OCI-LY1 (cell line): Measurements from ENCODE around the gene DNAL4.
A peak's percentile ranks its signal among the peaks of the same experiment; 100 is the strongest.

ENCODE experiments used
- H2AFZ ChIP-seq: fragments of 200-600 bp; sonication (generic), shearing (Covaris generic); 2 replicates; pipeline ENCODE4 v1.6.0; 2014; ENCODE audit warnings: antibody characterized with exemption, mild to moderate bottlenecking, low read length
- H3F3A ChIP-seq: fragments of 200-600 bp; sonication (generic), shearing (Covaris generic); 2 replicates; pipeline ENCODE4 v1.6.0; 2014; ENCODE audit warnings: mild to moderate bottlenecking, antibody characterized with exemption, low read length, moderate library complexity; ENCODE audit not compliant: insufficient read depth
- H3K27ac ChIP-seq: fragments of 200-600 bp; sonication (generic); 2 replicates; pipeline ENCODE4 v1.5.1; 2014; ENCODE audit warnings: low read length, mixed run types, mild to moderate bottlenecking, low read depth; ENCODE audit not compliant: poor library complexity, severe bottlenecking
- H3K27me3 ChIP-seq: fragments of 200-600 bp; sonication (generic); 2 replicates; pipeline ENCODE4 v1.6.0; 2014; ENCODE audit warnings: antibody characterized with exemption, mild to moderate bottlenecking, low read length, moderate library complexity; ENCODE audit not compliant: insufficient read depth
- H3K36me3 ChIP-seq: fragments of 200-600 bp; sonication (generic); 2 replicates; pipeline ENCODE4 v1.6.1; 2014; ENCODE audit warnings: mild to moderate bottlenecking, antibody characterized with exemption, low read length, moderate library complexity, mixed read lengths; ENCODE audit not compliant: insufficient read depth
- H3K4me1 ChIP-seq: fragments of 200-600 bp; sonication (generic); 2 replicates; pipeline ENCODE4 v1.5.1; 2014; ENCODE audit warnings: mild to moderate bottlenecking, low read length, moderate library complexity; ENCODE audit not compliant: insufficient read depth, severe bottlenecking
- H3K4me2 ChIP-seq: fragments of 200-600 bp; sonication (generic), shearing (Covaris generic); 2 replicates; pipeline ENCODE4 v1.6.1; 2014; ENCODE audit warnings: low read length
- H3K4me3 ChIP-seq: fragments of 200-600 bp; sonication (generic); 2 replicates; pipeline ENCODE4 v1.5.1; 2014; ENCODE audit warnings: low read length, low read depth, mild to moderate bottlenecking, mixed read lengths; ENCODE audit not compliant: poor library complexity, severe bottlenecking
- H3K79me2 ChIP-seq: fragments of 200-600 bp; shearing (Covaris generic); 2 replicates; pipeline ENCODE4 v1.6.1; 2016; ENCODE audit warnings: mixed run types, low read length, mixed read lengths; ENCODE audit not compliant: insufficient read depth
- H3K9ac ChIP-seq: fragments of 200-600 bp; sonication (generic), shearing (Covaris generic); 2 replicates; pipeline ENCODE4 v1.6.1; 2014; ENCODE audit warnings: mild to moderate bottlenecking, low read length, mixed read lengths
- H3K9me2 ChIP-seq: fragments of 200-600 bp; sonication (generic), shearing (Covaris generic); 2 replicates; pipeline ENCODE4 v1.6.1; 2014; ENCODE audit warnings: low read depth, mild to moderate bottlenecking, low read length, mixed read lengths
- H3K9me3 ChIP-seq: fragments of 200-600 bp; shearing (Covaris generic); 2 replicates; pipeline ENCODE4 v1.6.1; 2014; ENCODE audit warnings: low read length, mixed read lengths
- H4K20me1 ChIP-seq: fragments of 200-600 bp; sonication (generic), shearing (Covaris generic); 2 replicates; pipeline ENCODE4 v1.6.0; 2016; ENCODE audit warnings: mild to moderate bottlenecking, low read length; ENCODE audit not compliant: insufficient read depth
- CTCF ChIP-seq: fragments of 200-600 bp; sonication (generic), shearing (Covaris generic); IDR thresholded peaks from 2 replicates; pipeline ENCODE4 v1.5.1; 2017; ENCODE audit warnings: mild to moderate bottlenecking, antibody characterized with exemption, low read length, moderate library complexity, mixed read lengths
- EZH2 ChIP-seq: fragments of 200-600 bp; sonication (generic), shearing (Covaris generic); IDR thresholded peaks from 2 replicates; pipeline ENCODE4 v1.8.0; 2017; ENCODE audit warnings: borderline replicate concordance, mixed run types, mild to moderate bottlenecking, antibody characterized with exemption, low read length, moderate library complexity, mixed read lengths

DNAL4 gene

GRCh38 chr22:38734421-38735100, 59.4 kb downstream of the DNAL4 start:
- peaks cover 81% of the 10 kb centered on the region for H3K36me3 ChIP-seq

GRCh38 chr22:38733724-38734381, 60.1 kb downstream of the DNAL4 start:
- no peaks in the 10 kb centered on the region for H3K9me3 ChIP-seq
- no peaks in the 10 kb centered on the region for H3K9me2 ChIP-seq
- no peaks in the 10 kb centered on the region for H4K20me1 ChIP-seq
- no peak overlapping the region for H3K9ac ChIP-seq
- H3K4me3 ChIP-seq = no peak overlapping the region
- no peaks in the 10 kb centered on the region for H3K4me1 ChIP-seq
- H3K4me2 ChIP-seq = no peak overlapping the region
- no peak overlapping the region for H2AFZ ChIP-seq
- no peaks in the 10 kb centered on the region for H3F3A ChIP-seq
- peaks cover 80% of the 10 kb centered on the region for H3K36me3 ChIP-seq
- H3K27me3 ChIP-seq = no peaks in the 10 kb centered on the region
- no peak overlapping the region for H3K27ac ChIP-seq
- no peaks in the 10 kb centered on the region for H3K79me2 ChIP-seq
- TF ChIP-seq CTCF (no peak), EZH2 (no peak)

More at GRCh38 chr22:38734421-38735100, 59.4 kb downstream of the DNAL4 start:
- Histone ChIP-seq H2AFZ (no peak overlapping the region), H4K20me1 (no peaks in the 10 kb centered on the region), H3K79me2 (no peaks in the 10 kb centered on the region), H3K4me3 (no peak overlapping the region), H3K4me2 (no peak overlapping the region), H3F3A (no peaks in the 10 kb centered on the region), H3K27me3 (no peaks in the 10 kb centered on the region), H3K9ac (no peak overlapping the region), H3K9me3 (no peaks in the 10 kb centered on the region), H3K9me2 (no peaks in the 10 kb centered on the region), H3K27ac (no peak overlapping the region), H3K4me1 (no peaks in the 10 kb centered on the region)
- TF ChIP-seq CTCF = no peak
- TF ChIP-seq EZH2 = no peak

GRCh38 chr22:38733329-38733723, 60.6 kb downstream of the DNAL4 start:
- no peaks in the 10 kb centered on the region for H3K9me2 ChIP-seq
- H3K4me3 ChIP-seq = no peak overlapping the region
- no peak overlapping the region for H2AFZ ChIP-seq
- H3K36me3 ChIP-seq = peaks cover 80% of the 10 kb centered on the region; the same call in 1 of the 2 replicates
- no peaks in the 10 kb centered on the region for H3K4me1 ChIP-seq
- no peaks in the 10 kb centered on the region for H3K79me2 ChIP-seq
- H3K27ac ChIP-seq = no peak overlapping the region
- TF ChIP-seq CTCF (peak; percentile 91), EZH2 (no peak)
- H3K27me3 ChIP-seq = no peaks in the 10 kb centered on the region
- H3K9ac ChIP-seq = no peak overlapping the region
- no peaks in the 10 kb centered on the region for H3F3A ChIP-seq
- H3K9me3 ChIP-seq = no peaks in the 10 kb centered on the region
- H3K4me2 ChIP-seq = no peak overlapping the region
- no peaks in the 10 kb centered on the region for H4K20me1 ChIP-seq
